ENCODE measurements around the gene AARS1. TPM values are rescaled to one million over a fixed set of nuclear protein-coding genes. Genes with fewer than 3 reads are reported as not detected.
"Not testable (repeated sequence)": the region's sequence is repeated elsewhere in the genome, so short reads cannot be mapped to it uniquely, and the experiment has no call there.

Gene AARS1
- polyA plus RNA-seq, 1 donor (not counting 4 experiments of a cell fraction or from before 2014, with no cell fraction given), result 83.7 TPM

DNA sequence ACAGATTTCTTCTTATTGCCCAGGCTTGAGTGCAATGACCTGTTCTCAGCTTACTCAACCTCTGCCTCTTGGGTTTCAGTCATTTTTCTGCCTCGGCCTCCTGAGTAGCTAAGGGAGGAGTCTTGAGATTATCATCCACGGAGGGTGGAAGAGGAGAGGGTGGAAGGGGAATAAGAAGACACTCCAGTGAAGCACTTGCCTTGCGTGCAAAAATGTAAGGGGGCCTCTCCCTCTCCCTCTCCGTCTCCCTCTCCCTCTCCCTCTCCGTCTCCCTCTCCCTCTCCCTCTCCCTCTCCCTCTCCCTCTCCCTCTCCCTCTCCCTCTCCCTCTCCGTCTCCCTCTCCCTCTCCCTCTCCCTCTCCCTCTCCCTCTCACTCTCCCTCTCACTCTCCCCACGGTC, 85.8 kb downstream of the AARS1 start:
- H3K9me3 ChIP-seq (ENCODE audit: control insufficient read depth, low read depth, low read length); H3K27ac ChIP-seq (ENCODE audit: control insufficient read depth, insufficient read depth, low read length); H3K9ac ChIP-seq (ENCODE audit: control insufficient read depth, extremely low read depth, insufficient read depth, low read length); H2AFZ ChIP-seq (ENCODE audit: control insufficient read depth, low read length); H3K79me2 ChIP-seq (ENCODE audit: control insufficient read depth, insufficient read depth, low read length); DNase-seq (ENCODE audit: low read depth, low spot score); H3K4me1 ChIP-seq (ENCODE audit: control insufficient read depth, extremely low read depth, insufficient read depth, low read length); dilution Hi-C loops (cut with MboI; ENCODE audit: extremely low pct_ligation_motif_present, low sequenced_read_pairs); H3K36me3 ChIP-seq (ENCODE audit: control insufficient read depth in 2 of 2, extremely low read depth in 1 of 2, insufficient read depth in 2 of 2, low read length in 2 of 2); FAIRE-seq; H3K9me1 ChIP-seq (ENCODE audit: control insufficient read depth, extremely low read depth, insufficient read depth, low read length); H3K4me3 ChIP-seq (ENCODE audit: control insufficient read depth in 2 of 3, extremely low read depth in 1 of 3, insufficient read depth in 2 of 3, low read depth in 1 of 3, low read length in 3 of 3); H3K27me3 ChIP-seq (ENCODE audit: control insufficient read depth, extremely low read depth, insufficient read depth, low read length); H3K4me2 ChIP-seq (ENCODE audit: control insufficient read depth, extremely low read depth, insufficient read depth, low read depth, low read length); H4K20me1 ChIP-seq (ENCODE audit: control insufficient read depth, extremely low read depth, insufficient read depth, low read length): not testable (repeated sequence)

Small RNAs within 50 kb of the gene (small RNA-seq; reads per million reads assigned to genes)
- gene AC009060.2 (ENCODE audit: insufficient read length in 3 of 3, low read depth in 3 of 3, low replicate concordance in 1 of 3) (0 reads per million in 3 experiments), gene RN7SL279P (ENCODE audit: insufficient read length in 3 of 3, low read depth in 3 of 3, low replicate concordance in 1 of 3) (0 reads per million in 3 experiments)

Other genes with a start within 250 kb of the AARS1 start
- 17.4 to 23.1 TPM (median 19.8 TPM) in 3 replicates for gene PDPR, start 175.2 kb downstream of the AARS1 start, polyA plus RNA-seq
- gene CLEC18C, start 115.7 kb downstream of the AARS1 start, polyA plus RNA-seq, result not detected in 3 replicates
- 5.9 to 9.6 TPM (median 7.5 TPM) in 3 replicates for gene EXOSC6, start 37.6 kb downstream of the AARS1 start, polyA plus RNA-seq
- gene DDX19B, start 9.7 kb upstream of the AARS1 start, polyA plus RNA-seq, result 17.5 to 38.9 TPM (median 24.6 TPM) in 3 replicates
- gene DDX19A, start 57.4 kb upstream of the AARS1 start, polyA plus RNA-seq, result 37.6 to 49.4 TPM (median 39.6 TPM) in 3 replicates
- gene ST3GAL2, start 149.6 kb upstream of the AARS1 start, polyA plus RNA-seq, result 4.0 to 6.0 TPM (median 4.1 TPM) in 3 replicates
- gene FCSK, start 165.1 kb upstream of the AARS1 start, polyA plus RNA-seq, result 5.5 to 10.7 TPM (median 6.5 TPM) in 3 replicates
- 36.8 to 38.9 TPM (median 38.4 TPM) in 3 replicates for gene COG4, start 234.0 kb upstream of the AARS1 start, polyA plus RNA-seq
- 88.0 to 142 TPM (median 92.6 TPM) in 3 replicates for gene SF3B3, start 234.3 kb upstream of the AARS1 start, polyA plus RNA-seq

All from keratinocyte (primary cell).